ENCODE data around the gene TASL. TPM values are rescaled to one million over a fixed set of nuclear protein-coding genes. Genes with fewer than 3 reads are reported as not detected.

TASL gene
- total RNA-seq, 1 donor from 2014 or later, result not detected

GRCh38 chrX:30538271-30538670 is 39.3 kb downstream of the TASL start:
- Histone ChIP-seq H3K4me3 (ENCODE audit: low read depth, low read length) (no peak overlapping the region), H3K36me3 (ENCODE audit: control insufficient read depth, insufficient read depth, low read length) (no peaks in the 10 kb centered on the region), H3K27me3 (ENCODE audit: control insufficient read depth, insufficient read depth, low read length) (no peaks in the 10 kb centered on the region)
- TF ChIP-seq, protein P1, sequence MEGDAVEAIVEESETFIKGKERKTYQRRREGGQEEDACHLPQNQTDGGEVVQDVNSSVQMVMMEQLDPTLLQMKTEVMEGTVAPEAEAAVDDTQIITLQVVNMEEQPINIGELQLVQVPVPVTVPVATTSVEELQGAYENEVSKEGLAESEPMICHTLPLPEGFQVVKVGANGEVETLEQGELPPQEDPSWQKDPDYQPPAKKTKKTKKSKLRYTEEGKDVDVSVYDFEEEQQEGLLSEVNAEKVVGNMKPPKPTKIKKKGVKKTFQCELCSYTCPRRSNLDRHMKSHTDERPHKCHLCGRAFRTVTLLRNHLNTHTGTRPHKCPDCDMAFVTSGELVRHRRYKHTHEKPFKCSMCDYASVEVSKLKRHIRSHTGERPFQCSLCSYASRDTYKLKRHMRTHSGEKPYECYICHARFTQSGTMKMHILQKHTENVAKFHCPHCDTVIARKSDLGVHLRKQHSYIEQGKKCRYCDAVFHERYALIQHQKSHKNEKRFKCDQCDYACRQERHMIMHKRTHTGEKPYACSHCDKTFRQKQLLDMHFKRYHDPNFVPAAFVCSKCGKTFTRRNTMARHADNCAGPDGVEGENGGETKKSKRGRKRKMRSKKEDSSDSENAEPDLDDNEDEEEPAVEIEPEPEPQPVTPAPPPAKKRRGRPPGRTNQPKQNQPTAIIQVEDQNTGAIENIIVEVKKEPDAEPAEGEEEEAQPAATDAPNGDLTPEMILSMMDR (IDR thresholded peaks at IDR 0.05; ENCODE audit: insufficient read depth, low read length, poor library complexity, severe bottlenecking), result no peak
- no peak for DNase-seq (ENCODE audit: low read depth)

DNA sequence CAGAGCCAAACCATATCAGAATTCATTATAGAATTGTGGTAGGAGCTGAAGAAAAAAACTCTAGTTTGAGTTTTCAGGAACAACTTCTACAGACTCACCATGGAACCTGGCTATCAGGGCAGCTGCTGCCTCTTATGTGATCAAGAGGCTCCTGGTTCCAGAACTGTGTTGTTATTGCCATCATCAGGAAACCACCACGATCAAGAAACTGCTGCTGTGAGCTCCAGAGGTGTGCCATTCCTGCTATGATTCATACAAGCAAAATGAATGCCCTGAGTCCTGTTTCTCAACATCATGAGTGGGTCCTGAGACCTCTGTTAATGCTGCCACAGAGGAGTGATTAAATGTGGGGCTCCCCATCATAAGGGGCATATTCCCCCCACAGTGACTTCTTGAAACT is 43.7 kb downstream of the TASL start:
- no peak for DNase-seq (ENCODE audit: low read depth)
- TF ChIP-seq, protein P1 (IDR thresholded peaks at IDR 0.05; ENCODE audit: insufficient read depth, low read length, poor library complexity, severe bottlenecking), result no peak
- no peaks in the 10 kb centered on the region for H3K27me3 ChIP-seq (ENCODE audit: control insufficient read depth, insufficient read depth, low read length)
- no peaks in the 10 kb centered on the region for H3K36me3 ChIP-seq (ENCODE audit: control insufficient read depth, insufficient read depth, low read length)
- no peak overlapping the region for H3K4me3 ChIP-seq (ENCODE audit: low read depth, low read length)

DNA sequence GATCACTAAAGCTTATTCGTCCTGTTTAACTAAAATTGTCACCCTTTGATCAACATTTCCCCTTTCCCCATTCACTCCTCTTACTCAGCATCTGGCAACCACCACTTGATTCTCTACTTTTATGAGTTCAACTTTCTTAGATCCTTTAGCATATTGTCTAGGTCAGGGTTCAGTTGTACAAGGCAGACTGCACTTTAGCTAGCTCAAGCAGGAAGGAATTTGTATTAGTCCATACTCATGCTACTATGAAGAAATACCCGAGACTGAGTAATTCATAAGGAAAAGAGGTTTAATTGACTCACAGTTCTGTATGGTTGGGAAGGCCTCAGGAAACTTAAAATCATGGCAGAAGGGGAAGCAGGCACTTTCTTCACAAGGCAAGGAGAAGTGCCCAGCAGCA is 44.3 kb downstream of the TASL start:
- TF ChIP-seq, protein P1 (IDR thresholded peaks at IDR 0.05; ENCODE audit: insufficient read depth, low read length, poor library complexity, severe bottlenecking), result no peak
- Histone ChIP-seq H3K27me3 (ENCODE audit: control insufficient read depth, insufficient read depth, low read length) (no peaks in the 10 kb centered on the region), H3K36me3 (ENCODE audit: control insufficient read depth, insufficient read depth, low read length) (no peaks in the 10 kb centered on the region), H3K4me3 (ENCODE audit: low read depth, low read length) (no peak overlapping the region)
- DNase-seq (ENCODE audit: low read depth), result no peak

DNA sequence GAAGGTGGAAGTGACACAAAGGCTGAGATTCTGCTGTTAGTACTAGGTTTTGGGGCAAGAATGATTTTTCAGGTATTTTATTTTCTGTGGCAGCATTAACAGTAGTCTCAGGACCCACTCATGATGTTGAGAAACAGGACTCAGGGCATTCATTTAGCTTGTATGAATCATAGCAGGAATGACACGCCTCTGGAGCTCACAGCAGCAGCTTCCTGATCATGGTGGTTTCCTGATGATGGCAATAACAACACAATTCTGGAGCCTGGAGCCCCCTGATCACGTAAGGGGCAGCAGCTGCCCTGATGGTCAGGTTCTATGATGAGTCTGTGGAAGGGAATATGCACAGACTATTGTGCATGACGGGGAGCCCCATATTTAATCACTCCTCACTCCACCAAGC is 47.0 kb downstream of the TASL start:
- TF ChIP-seq, protein P1 (IDR thresholded peaks at IDR 0.05; ENCODE audit: insufficient read depth, low read length, poor library complexity, severe bottlenecking), result no peak
- DNase-seq (ENCODE audit: low read depth), result no peak

GRCh38 chrX:30525732-30526131 is 51.8 kb downstream of the TASL start:
- no peak overlapping the region for H3K4me3 ChIP-seq (ENCODE audit: low read depth, low read length)
- H3K27me3 ChIP-seq (ENCODE audit: control insufficient read depth, insufficient read depth, low read length), result no peaks in the 10 kb centered on the region
- no peaks in the 10 kb centered on the region for H3K36me3 ChIP-seq (ENCODE audit: control insufficient read depth, insufficient read depth, low read length)
- TF ChIP-seq, protein P1 (IDR thresholded peaks at IDR 0.05; ENCODE audit: insufficient read depth, low read length, poor library complexity, severe bottlenecking), result no peak
- no peak for DNase-seq (ENCODE audit: low read depth)

More for the DNA sequence above, 47.0 kb downstream of the TASL start:
- no peak overlapping the region for H3K4me3 ChIP-seq (ENCODE audit: low read depth, low read length)
- H3K27me3 ChIP-seq (ENCODE audit: control insufficient read depth, insufficient read depth, low read length), result no peaks in the 10 kb centered on the region
- no peaks in the 10 kb centered on the region for H3K36me3 ChIP-seq (ENCODE audit: control insufficient read depth, insufficient read depth, low read length)

GRCh38 chrX:30521440-30522182 is 56.0 kb downstream of the TASL start:
- Histone ChIP-seq H3K36me3 (ENCODE audit: control insufficient read depth, insufficient read depth, low read length) (no peaks in the 10 kb centered on the region), H3K27me3 (ENCODE audit: control insufficient read depth, insufficient read depth, low read length) (no peaks in the 10 kb centered on the region), H3K4me3 (ENCODE audit: low read depth, low read length) (no peak overlapping the region)
- TF ChIP-seq, protein P1 (IDR thresholded peaks at IDR 0.05; ENCODE audit: insufficient read depth, low read length, poor library complexity, severe bottlenecking), result no peak
- no peak for DNase-seq (ENCODE audit: low read depth)
